Adrenal gland (tissue), 12 donors: Measurements from ENCODE around the gene LAMA2. TPM values are rescaled to one million over a fixed set of nuclear protein-coding genes. Genes with fewer than 3 reads are reported as not detected.

ENCODE experiments used
- DNase-seq, 7 donors: peaks; one replicate each; pipeline ENCODE4 v3.0.0-alpha.2; 2019 to 2020
- H3K27ac ChIP-seq, 5 donors: fragments of 200-600 bp; sonication (generic) in 4 of 5; 1 replicate in 3 of 5; 2 replicates in 2 of 5; pipeline versions ENCODE4 v1.5.1 to v1.8.0; 2016 to 2020; ENCODE audit warnings: mild to moderate bottlenecking in 1 of 5
- H3K27me3 ChIP-seq: fragments of 200-600 bp; 2 replicates; pipeline ENCODE4 v1.8.0; 2021
- H3K36me3 ChIP-seq, 2 donors: fragments of 200-600 bp; replicated peaks in 1 of 2; 1 replicate in 1 of 2; 2 replicates in 1 of 2; pipeline versions ENCODE4 v1.5.1 to v1.8.0; 2018 to 2022
- H3K4me1 ChIP-seq, 2 donors: fragments of 200-600 bp; replicated peaks in 1 of 2; 1 replicate in 1 of 2; 2 replicates in 1 of 2; pipeline versions ENCODE4 v1.5.1 to v1.8.0; 2018 to 2021
- H3K4me3 ChIP-seq, 4 donors: fragments of 200-600 bp; sonication (generic) in 3 of 4; one replicate each; pipeline ENCODE4 v1.5.1; 2016 to 2018
- H3K9me3 ChIP-seq, 3 donors: fragments of 200-600 bp; sonication (generic) in 1 of 3; replicated peaks in 1 of 3; 1 replicate in 2 of 3; 2 replicates in 1 of 3; pipeline versions ENCODE4 v1.5.1 to v1.8.0; 2016 to 2021
- POLR2A ChIP-seq, 2 donors: fragments of 450-650 bp; IDR thresholded peaks; one replicate each; pipeline ENCODE4 v1.6.1; 2017; ENCODE audit warnings: antibody characterized with exemption in 2 of 2, mild to moderate bottlenecking in 2 of 2, moderate library complexity in 1 of 2
- WGBS, 4 donors: extraction: QIAGEN DNeasy Blood & Tissue Kit in 2 of 4; methylation state at CpG; one replicate each; pipeline versions ENCODE4 v1.1.5 to v1.1.7; 2013 to 2017; 5-methylcytosine and 5-hydroxymethylcytosine counted together
- intact Hi-C, 2 donors: fragments of 100-400 bp; cut with DNase I; formaldehyde crosslinking; loops; one replicate each; pipeline versions ENCODE4 v1.14.1 to v1.15.0; 2022 to 2023
- polyA plus RNA-seq, 3 donors: library from polyadenylated mRNA; stranded (reverse); fragments of 200-250 nt in 2 of 3; fragments of 350-450 nt in 1 of 3; fragmentation: Illumina TruSeq in 1 of 3; extraction: RNeasy Lipid Tissue Mini Kit (QIAGEN cat#74804) in 1 of 3; gene quantifications; one replicate each; pipeline ENCODE4 v1.2.3, GENCODE V29; 2013 to 2014
- total RNA-seq, 9 donors: library from RNA; depleted of rRNA in 4 of 9; stranded (reverse); fragments of >200 nt in 4 of 9; fragments of 120-200 nt in 1 of 9; fragmentation: NEBNext Ultra II Directional in 1 of 9; extraction: Animal tissue kit (Norgen Biotek cat#: 25700) in 1 of 9; gene quantifications; one replicate each; pipeline versions ENCODE4 v1.1.0 to v1.2.4, GENCODE V29; 2013 to 2023
- TF ChIP-seq, protein P1 (sequence below), 6 experiments: fragments of 450-650 bp in 4 of 6; fragments of 200-600 bp in 2 of 6; sonication (generic) in 1 of 6; IDR thresholded peaks; 1 replicate in 5 of 6; 2 replicates in 1 of 6; pipeline versions ENCODE4 v1.5.1 to v1.8.0; 2016 to 2021; ENCODE audit warnings: antibody characterized with exemption in 6 of 6, mild to moderate bottlenecking in 2 of 6, moderate library complexity in 1 of 6
- donor health status: healthy with polysubstance abuse.
- donor health status: Bipolar disorder and iron deficiency.
- donor health status: DM: yes; HTN: yes; CAD: no.
- donor health status: DM: no; HTN: no; CAD: no.
- donor health status: DM: no; HTN: no; CAD: no.
- donor health status: DM: yes; HTN: yes; CAD: no.

Gene LAMA2
- total and polyA plus RNA-seq, 12 donors = 5.8 to 105 (median 38.9) TPM

DNA sequence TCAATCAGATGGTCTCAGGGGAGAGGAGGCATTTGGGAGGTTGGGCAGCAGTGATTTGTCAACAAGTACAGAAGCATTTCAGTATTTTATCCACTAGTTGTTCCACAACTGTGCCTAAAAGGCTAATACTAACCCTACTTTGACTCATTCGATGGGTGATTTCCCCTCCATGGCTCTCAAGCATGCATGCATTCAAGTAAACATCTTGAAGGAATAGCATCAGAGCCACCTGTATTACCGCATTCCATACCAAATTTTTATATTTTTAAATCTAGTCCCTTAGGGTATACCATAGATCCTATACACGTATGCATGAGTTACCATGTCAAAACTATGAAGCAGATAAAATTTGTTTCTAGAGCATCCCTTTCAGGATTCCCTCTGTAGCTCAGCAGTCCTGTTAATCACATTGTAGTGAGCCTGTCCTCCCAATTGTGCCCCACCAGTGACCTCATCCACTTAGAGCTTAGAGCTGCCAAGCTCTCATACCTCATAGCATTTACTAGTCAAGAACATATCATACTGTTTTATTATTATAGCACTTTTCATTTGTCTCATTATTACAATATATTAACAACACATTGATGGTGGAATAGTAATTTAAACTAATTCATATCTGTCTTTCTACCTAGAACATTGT lies 213.8 kb downstream of the LAMA2 start:
- TF ChIP-seq POLR2A (IDR thresholded peaks at IDR 0.05) = no peak
- TF ChIP-seq, protein P1, sequence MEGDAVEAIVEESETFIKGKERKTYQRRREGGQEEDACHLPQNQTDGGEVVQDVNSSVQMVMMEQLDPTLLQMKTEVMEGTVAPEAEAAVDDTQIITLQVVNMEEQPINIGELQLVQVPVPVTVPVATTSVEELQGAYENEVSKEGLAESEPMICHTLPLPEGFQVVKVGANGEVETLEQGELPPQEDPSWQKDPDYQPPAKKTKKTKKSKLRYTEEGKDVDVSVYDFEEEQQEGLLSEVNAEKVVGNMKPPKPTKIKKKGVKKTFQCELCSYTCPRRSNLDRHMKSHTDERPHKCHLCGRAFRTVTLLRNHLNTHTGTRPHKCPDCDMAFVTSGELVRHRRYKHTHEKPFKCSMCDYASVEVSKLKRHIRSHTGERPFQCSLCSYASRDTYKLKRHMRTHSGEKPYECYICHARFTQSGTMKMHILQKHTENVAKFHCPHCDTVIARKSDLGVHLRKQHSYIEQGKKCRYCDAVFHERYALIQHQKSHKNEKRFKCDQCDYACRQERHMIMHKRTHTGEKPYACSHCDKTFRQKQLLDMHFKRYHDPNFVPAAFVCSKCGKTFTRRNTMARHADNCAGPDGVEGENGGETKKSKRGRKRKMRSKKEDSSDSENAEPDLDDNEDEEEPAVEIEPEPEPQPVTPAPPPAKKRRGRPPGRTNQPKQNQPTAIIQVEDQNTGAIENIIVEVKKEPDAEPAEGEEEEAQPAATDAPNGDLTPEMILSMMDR (IDR thresholded peaks at IDR 0.05) = no peak
- Histone ChIP-seq H3K4me1 (no peaks in the 10 kb centered on the region), H3K27me3 (no peaks in the 10 kb centered on the region), H3K36me3 (no peaks in the 10 kb centered on the region), H3K9me3 (no peaks in the 10 kb centered on the region), H3K4me3 (no peak overlapping the region), H3K27ac (no peak overlapping the region)
- no peak for DNase-seq
- WGBS, 4 donors = 76 to 86% (median 84%) methylated on average over 3 of the region's 3 CpGs
- intact Hi-C loops = no loop called here

DNA sequence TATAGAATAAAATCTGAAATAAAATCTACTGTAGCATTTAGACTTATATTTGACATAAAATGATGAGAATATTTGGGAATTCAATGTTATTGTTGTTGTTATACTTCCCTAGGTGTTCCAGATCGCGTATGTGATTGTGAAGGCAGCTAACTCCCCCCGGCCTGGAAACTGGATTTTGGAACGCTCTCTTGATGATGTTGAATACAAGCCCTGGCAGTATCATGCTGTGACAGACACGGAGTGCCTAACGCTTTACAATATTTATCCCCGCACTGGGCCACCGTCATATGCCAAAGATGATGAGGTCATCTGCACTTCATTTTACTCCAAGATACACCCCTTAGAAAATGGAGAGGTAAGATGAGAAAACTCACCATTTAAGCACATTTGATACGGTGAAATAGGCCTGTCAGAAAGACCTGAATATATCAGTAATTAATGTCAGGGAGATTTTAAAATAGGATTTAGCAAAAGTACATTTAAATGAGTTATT lies 215.2 kb downstream of the LAMA2 start:
- TF ChIP-seq, protein P1 (IDR thresholded peaks at IDR 0.05) = no peak
- no peak for TF ChIP-seq POLR2A (IDR thresholded peaks at IDR 0.05)
- no peak overlapping the region for H3K27ac ChIP-seq
- no peaks in the 10 kb centered on the region for H3K9me3 ChIP-seq
- no peaks in the 10 kb centered on the region for H3K27me3 ChIP-seq
- no peaks in the 10 kb centered on the region for H3K36me3 ChIP-seq
- intact Hi-C loops = no loop called here
- DNase-seq = no peak
- H3K4me1 ChIP-seq = no peaks in the 10 kb centered on the region
- 86 to 91% (median 90%) methylated on average over 9 of the region's 9 CpGs for WGBS, 4 donors
- H3K4me3 ChIP-seq = no peak overlapping the region

DNA sequence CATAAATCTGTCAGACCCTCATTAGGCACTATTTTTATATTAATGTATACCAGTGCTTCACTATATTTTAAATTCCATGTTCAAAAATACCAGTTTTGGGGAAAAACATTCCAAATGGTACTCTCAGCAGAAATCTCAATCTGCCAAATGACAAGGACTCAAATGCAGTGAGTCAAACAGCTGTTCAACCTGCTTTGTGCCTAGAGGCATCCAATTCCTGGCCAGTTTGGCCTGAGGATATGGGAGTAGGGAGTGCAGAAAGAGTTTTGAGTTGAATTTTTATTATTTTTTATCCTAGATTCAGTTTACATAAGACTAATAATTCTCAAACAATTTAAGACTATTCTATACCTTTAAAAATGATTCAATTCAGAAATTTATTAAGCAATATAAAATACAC lies 216.8 kb downstream of the LAMA2 start:
- DNase-seq = no peak
- Histone ChIP-seq H3K27ac (no peak overlapping the region), H3K36me3 (no peaks in the 10 kb centered on the region), H3K9me3 (no peaks in the 10 kb centered on the region), H3K4me1 (no peaks in the 10 kb centered on the region), H3K4me3 (no peak overlapping the region), H3K27me3 (no peaks in the 10 kb centered on the region)
- TF ChIP-seq, protein P1 (IDR thresholded peaks at IDR 0.05) = no peak
- no peak for TF ChIP-seq POLR2A (IDR thresholded peaks at IDR 0.05)
- intact Hi-C loops = no loop called here

DNA sequence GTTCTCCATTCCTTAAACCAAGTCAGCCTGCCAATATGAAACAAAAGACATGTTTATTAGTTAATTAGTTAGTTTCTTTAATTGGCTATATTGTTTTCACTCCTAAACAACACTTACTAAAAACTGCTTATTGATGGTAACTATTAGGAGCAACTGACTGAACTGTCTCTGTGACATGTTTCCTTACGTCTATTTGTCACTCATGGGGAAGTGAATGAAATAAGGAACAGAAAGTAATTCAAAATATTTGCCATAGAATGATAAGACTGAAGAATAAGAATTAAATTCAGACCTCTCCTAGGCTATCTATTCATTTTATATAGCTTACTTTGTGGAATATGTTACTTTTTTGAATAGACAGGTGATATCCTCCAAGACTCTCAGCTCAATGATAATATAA lies 217.2 kb downstream of the LAMA2 start:
- DNase-seq = no peak
- no peaks in the 10 kb centered on the region for H3K36me3 ChIP-seq
- intact Hi-C loops = no loop called here
- no peaks in the 10 kb centered on the region for H3K4me1 ChIP-seq
- WGBS, 4 donors = 64 to 83% (median 75%) methylated on average over 1 of the region's 1 CpG
- TF ChIP-seq, protein P1 (IDR thresholded peaks at IDR 0.05) = no peak
- no peak for TF ChIP-seq POLR2A (IDR thresholded peaks at IDR 0.05)
- no peaks in the 10 kb centered on the region for H3K27me3 ChIP-seq
- no peak overlapping the region for H3K4me3 ChIP-seq
- no peak overlapping the region for H3K27ac ChIP-seq
- H3K9me3 ChIP-seq = no peaks in the 10 kb centered on the region
